HG02938 (cell line): ENCODE measurements around the gene AGAP1.

Source experiments
- ATAC-seq: cut with Tn5 transposase; IDR thresholded peaks from one replicate; pipeline ENCODE4 v1.9.1; 2021; ENCODE audit warnings: mild to moderate bottlenecking, moderate library complexity; ENCODE audit not compliant: unreplicated experiment

AGAP1 gene

DNA sequence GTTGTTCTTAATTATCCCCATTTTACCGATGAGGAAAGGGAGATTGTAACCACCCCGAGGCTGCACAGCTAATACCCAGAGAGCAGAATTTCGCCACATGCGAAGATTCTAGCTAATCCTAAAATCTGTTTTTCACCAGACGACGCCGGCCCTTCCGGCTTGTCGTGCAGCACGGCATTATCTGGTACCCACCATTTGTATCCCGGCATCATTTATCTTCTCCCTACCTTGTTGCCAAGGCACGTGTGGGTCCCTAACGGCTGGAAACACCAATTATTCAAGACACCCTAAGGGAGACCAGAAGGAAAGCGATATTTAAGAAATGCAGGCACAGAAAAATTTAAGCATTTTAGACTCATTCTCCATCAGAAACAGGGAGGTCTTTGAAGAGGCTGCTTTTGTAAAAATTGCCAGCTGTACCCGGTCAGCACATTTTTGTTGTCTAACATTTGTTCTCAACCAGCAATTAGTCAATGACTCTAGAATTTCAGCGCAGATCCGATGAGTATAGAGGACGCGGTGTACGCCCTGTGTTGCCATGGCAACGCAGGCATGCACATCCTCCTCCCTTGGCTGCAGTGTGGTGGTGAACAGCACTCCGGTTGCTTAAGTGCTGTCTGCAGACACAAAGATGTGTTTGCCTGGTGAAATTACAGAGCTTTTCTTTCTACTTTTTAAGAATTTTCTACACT is 111.6 kb downstream of the AGAP1 start:
- ATAC-seq: no peak

- ATAC-seq: no peak
Measured at GRCh38 chr2:235606004-235606715, 112.3 kb downstream of the AGAP1 start.

DNA sequence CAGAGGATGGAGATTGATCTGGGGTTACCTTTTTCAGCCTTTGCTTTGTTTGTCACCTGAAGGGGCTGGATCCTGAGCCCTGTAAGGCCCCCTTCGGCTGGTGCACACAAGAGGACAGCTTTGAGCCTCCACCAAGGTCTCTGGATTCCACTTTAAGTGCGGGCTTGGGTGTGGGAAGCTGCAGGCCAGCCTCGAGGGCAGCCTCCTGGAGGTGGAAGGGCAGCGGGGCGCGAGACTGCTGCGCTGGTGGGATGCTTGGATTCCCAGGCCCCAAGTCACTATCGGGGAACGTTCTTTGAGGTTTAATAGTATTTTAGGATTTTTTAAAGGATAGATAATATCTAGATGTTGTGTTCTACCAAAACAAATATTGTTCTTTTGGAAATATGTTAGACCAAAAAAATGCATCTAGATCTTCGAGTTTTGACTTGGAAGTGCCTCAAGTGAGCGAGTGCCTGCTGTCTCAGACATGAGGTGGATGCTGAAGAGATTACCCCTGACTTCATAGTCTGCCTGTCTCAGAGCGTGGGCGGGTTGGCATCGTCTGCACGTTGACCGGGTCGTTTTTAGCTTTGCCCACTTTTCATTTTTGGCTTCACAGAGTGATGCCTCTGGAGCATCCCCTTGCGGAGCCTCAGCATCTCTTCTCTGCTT is 113.8 kb downstream of the AGAP1 start:
- no peak for ATAC-seq

DNA sequence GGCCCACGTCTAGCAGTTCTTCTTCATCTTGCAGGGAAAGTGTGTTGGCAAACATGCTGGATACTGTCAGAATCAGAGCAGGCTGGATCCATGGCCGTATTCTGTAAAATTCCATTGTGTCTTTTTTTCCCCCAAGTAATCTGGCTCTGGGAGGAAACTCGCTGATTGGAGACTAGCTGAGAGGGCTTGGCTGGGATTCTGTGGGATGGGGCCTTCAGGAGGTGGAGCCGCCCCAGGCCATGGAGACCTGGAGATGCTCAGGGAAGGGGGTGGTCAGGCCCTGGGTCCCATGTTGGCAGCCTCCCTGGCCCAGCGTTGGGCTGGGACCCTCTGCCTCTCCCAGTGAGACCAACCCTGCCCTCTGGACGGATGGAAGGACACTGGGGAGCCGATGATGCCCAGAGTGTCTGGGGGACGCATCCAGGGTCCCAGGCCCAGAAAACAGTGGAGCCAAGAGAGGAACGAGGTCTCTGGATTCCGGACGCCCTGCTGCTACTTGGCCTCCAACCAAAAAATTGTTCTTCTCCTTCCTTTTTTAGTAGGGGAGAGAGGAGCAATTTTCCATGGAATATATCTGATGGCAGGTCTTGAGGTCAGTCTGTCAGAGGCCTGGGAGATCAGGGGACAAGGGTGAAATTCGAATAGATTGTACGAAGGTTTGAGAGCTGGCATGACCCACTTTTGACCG is 114.5 kb downstream of the AGAP1 start:
- no peak for ATAC-seq

DNA sequence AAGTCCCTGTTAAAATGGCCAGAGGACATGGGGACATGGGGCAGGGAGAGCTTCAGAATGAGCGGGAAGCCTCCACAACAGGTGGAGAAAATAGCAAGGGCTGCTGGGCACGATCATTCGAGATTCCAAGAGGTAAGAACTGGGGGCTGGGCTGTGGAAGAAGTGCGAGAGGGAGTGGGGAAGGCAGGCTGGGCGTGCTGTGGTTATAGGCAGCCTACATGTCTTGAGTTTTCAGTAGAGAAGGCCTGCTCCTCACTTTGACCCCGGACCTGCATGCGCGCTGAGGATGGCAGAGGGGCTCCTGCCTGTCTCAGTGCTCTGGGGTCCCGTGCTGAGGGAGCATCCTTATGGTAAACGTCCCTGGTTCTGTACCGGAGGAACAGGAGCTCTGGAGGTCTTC is 115.5 kb downstream of the AGAP1 start:
- no peak for ATAC-seq

DNA sequence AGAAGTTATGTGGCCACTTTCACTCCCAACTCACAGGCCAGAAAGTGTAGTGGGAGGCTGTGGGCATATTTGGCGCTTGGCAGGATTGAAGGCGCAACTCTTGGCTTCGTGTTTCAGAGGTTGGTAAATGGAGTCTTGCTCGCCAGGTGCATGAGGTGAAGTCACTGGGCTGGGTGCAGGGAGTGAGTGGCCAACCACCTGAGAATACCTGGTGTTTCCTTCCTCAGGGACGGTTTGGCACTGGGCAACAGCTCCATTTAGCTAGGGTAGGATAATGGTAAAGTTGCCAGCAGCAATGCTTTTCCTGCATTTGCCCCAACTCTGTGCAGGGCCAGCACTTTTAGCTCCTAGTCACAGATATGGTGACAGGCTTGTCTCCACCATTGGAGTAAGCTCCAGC is 115.9 kb downstream of the AGAP1 start:
- ATAC-seq: no peak

DNA sequence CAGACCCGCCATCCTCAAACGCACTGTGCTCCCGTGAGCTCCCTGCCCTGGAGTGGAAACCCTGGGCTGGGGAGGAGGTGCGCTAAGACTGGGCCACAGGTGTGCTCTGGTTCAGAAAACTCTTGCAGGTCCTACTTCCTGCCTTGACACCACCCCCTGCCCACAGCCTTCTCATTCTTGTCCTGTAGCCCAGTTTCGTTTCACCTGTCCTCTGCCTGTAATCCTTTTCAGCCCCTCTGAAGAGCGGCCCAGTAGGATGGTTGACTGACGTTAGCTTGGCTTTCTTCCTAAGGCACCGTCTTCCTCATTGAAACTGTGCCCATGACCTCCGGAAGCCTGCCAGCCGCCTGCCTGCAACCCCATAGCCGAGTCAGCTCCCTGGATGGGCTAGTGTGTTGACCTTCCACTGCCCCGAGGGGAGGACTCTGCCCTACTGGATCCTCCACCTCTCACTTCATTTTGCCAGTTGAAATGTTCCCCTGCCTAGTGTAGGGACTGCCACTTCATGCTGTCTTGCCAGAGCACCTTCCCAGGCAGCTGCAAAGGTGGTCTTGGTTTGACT is 116.9 kb downstream of the AGAP1 start:
- no peak for ATAC-seq

DNA sequence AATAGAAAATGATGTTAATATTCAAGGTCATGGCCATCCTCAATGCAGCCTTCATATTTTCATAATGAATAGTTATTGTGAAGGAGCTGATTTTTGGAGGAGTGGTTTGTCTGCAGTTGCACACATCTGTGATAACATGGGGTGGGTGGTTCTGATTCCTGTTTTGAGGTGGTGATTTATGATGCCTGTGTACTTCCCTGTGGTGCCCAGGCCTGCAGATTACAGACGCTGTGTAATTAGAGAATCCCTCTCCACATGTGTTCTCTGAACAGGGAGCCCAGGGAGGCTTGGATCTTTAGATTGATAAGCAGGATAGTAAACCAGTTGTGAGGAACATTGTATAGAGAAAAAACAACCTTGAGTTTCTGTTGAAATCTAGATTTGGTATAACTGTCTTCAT is 117.5 kb downstream of the AGAP1 start:
- ATAC-seq: no peak

DNA sequence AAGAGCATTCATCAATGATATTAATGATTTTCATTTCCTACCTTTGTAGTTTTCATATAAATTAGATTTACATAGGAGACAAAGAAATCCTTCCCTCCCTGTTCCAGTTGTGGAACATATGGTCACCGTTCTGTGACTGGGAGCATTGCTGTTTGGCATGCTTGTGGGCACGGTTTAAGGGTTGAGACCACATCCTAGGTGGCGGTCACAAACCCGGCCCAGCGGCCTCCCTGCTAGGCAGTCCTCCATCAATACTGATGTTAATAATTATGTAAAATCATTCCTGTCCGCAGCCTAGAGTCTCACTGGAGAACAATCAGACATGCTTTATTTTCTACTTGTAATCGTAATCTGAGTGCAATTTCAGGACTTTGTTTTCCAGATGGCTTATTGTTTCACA is 117.9 kb downstream of the AGAP1 start:
- no peak for ATAC-seq

- ATAC-seq: no peak
Measured at GRCh38 chr2:235612181-235612950, 118.5 kb downstream of the AGAP1 start.

GRCh38 chr2:235613649-235614048 is 119.8 kb downstream of the AGAP1 start:
- no peak for ATAC-seq

GRCh38 chr2:235614176-235614860 is 120.5 kb downstream of the AGAP1 start:
- ATAC-seq: no peak

- no peak for ATAC-seq
Measured at GRCh38 chr2:235614900-235615712, 121.3 kb downstream of the AGAP1 start.

GRCh38 chr2:235616885-235617284 is 123.0 kb downstream of the AGAP1 start:
- no peak for ATAC-seq

DNA sequence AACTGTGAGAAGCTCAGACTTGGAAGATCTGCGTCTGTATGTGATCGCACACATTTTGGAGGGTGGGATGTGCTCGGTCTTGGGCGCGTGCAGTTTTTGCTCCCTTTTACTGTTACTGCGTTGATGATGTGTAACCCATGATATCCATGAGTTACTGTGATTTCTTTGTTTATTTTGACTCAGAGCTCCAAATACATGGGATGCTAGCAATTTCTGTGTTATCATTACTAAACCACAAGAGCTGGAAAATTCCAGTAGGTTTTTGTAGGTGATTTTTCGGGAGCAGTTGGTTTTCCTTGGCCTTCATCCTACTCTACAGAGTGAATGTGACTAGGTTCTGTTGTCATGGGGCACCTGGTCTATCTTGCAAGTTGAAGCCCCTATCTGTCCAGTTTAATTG is 124.2 kb downstream of the AGAP1 start:
- no peak for ATAC-seq

DNA sequence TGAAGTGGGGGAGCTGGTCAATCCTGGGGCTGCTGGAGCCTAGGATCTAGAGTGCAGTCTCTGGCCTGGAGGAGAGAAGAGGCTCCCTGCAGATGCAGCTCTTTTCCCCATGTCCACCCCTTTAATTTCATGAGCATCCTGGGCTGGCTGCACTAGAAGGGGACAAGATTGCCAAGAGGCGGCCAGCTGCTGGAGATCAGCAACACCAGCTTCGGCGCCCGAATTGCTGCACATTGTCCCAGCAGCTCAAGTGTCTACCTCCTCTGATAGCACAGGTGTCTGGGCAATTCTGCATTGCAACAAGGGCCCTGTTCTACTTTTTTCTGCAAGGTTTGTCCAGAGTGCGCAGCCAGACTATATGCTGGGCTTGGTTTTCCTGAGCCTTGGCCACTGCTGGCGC is 125.7 kb downstream of the AGAP1 start:
- no peak for ATAC-seq

DNA sequence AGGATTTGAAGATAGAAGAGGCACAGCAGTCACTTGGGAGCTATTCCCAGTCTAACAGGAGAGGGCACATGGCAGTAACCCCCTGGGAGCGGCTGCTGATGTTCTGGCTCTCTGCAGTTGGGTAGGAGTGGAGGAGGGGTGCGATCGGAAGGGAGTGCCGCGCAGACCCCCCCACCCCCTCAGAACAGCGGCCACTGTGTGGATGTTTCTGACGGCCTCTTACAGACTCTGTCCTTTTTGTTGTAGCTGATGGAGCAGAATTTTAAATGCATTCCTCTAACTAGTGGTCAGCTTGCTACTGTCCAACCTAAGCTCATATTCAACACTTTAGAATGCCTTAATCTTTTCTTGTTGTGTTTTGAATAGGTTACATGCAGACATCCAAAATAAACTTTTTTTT is 127.9 kb downstream of the AGAP1 start:
- ATAC-seq: no peak

DNA sequence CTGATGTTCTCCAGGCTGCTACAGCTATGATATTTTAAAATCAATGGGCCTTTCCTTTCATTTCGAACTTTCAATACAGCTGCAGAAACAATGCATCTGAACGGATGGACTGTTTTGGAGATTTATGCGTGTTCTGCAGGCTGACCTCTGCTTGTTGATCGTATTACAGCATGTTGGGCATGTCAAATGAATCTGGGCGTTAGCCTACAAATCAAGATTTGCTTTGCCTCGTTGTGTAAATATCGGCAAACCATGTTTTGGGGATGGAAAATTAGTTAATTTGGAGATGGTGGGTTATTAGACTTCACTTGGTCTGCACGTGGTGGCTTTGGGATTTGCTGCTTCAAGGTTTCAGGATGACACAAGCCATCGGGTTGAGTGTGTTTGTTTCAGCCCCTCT is 129.3 kb downstream of the AGAP1 start:
- ATAC-seq: no peak

DNA sequence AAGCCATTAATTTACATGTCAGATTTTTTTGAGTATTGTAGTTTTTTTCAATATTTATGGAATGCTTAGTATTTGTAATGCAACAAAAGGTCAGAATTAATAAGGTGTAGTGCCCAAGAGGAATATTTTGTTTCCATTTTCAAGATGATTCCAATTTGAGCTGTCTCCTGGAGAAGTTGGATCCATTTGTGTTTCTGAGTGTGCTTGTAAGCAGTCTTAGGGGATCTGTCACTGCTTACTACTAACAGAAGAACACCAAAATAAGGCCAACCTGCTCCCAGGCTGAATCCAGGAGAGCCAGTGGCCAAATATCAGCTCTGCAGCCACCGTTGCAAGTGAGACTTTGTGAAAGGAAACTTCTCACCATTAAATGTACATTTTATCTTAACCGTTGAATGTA is 129.9 kb downstream of the AGAP1 start:
- ATAC-seq: no peak
